GM12801 (cell line): Measurements from ENCODE around the gene CDH13.

Experiments used
- CTCF ChIP-seq: IDR thresholded peaks from one replicate; pipeline ENCODE4 v1.5.1; 2011; ENCODE audit warnings: control low read depth; ENCODE audit not compliant: insufficient read length; ENCODE audit errors: extremely low read depth

Gene CDH13

DNA sequence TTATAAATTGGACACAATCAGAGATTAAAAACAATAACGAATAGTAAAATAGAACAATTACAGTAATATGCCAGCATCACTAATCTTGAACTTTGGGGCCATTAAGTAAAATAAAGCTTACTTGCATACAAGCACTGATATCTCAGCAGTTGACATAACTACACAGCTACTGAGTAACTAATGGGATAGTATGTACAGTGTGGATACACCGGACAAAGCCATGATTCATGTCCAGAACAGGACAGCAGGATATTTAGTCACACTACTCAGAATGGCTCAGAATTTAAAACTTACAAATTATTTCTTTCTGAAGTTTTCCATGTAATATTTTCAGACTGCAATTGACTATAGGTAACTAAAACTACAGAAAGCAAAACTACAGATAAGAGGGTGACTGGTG is 427.5 kb downstream of the CDH13 start:
- TF ChIP-seq CTCF = no peak

GRCh38 chr16:83058376-83058775 is 431.6 kb downstream of the CDH13 start:
- no peak for TF ChIP-seq CTCF

DNA sequence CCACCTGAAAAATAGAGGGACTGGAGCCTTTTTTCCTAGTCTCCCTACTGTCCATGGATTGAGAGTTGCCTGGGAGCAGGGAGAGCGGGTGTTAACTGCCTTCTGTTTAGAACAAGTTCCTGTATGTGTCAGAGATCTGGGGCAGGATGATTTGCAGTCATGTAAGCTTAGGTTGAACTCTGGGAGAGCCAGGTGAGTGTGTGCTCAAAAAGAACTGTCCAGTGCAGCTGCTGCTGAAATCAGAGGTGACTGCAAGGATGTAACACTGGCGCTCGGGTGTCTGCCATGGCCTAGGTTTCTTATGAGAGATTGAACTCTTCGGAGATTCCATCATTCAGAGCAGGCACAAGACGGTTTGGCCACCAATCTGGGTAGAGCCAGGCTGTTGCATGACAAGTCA is 432.5 kb downstream of the CDH13 start:
- TF ChIP-seq CTCF = no peak

DNA sequence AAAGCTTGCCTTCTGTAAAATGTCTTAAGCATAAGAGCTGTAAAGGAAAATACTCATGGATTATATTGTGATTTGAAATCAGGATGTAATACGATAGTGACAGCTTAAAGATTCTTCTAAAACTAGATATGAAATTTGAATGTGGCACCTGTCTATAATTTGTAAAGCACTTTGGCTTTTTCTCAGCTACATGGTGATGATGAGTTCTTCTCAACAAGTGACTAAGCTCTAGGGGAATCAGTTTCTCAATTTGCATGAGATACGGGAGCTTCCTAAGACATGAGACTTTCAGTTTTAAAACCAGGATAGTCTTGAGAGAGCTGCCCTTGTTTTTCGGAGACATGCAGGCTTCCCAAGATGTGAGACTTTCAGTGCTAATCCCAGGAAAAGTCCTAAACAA is 439.2 kb downstream of the CDH13 start:
- no peak for TF ChIP-seq CTCF

DNA sequence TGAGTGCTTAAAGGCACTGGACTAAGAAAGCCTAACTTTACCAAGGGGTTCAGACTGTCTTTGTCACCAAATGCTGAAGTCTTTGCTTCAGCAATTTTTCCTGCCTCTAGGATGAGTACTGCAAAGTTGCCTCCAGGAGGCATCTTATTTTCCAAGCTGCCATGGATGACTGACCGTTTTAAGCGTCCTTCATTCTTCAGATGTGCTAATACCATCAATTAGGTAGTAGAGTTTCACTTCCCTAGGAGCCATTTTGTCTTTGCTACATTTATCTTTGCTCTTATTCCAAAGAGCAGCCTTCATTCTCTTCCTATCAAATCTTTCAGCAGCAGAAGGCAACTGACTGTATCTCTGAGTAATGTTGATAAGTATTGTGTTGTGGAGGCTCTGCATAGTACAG is 440.1 kb downstream of the CDH13 start:
- no peak for TF ChIP-seq CTCF

- no peak for TF ChIP-seq CTCF
These were observed 441.9 kb downstream of the CDH13 start for GRCh38 chr16:83068686-83069085.

- TF ChIP-seq CTCF = no peak
These were observed 443.8 kb downstream of the CDH13 start for GRCh38 chr16:83070416-83071209.

DNA sequence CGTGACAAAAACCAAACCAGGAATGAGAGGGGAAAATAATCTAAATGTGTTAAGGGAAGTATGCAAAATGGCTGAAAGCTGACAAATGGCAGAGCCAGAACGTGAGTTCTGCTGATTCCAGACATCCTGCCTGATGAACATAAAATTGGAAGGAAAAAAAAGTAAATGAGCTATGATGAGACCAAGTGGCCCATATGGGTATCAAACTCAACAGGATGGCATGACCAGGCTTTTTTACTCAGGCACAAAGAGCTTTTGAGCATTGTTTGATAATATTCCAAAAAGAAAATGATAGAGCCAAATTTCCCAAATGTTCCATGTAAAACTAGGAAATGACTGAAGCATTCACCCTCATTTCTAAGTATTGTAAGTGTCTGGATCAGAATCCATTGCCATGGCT is 449.2 kb downstream of the CDH13 start:
- no peak for TF ChIP-seq CTCF
